GM12878 (cell line): ENCODE data around the gene RANBP9. TPM values are rescaled to one million over a fixed set of nuclear protein-coding genes. Genes with fewer than 3 reads are reported as not detected.

Source experiments
- ATAC-seq: fragments of 200-7000 bp; cut with Tn5 transposase; 3 replicates; pipeline ENCODE4 v1.9.1; 2020; ENCODE audit warnings: mild to moderate bottlenecking, moderate library complexity
- BruUV-seq: library from RNA; stranded (reverse); fragments of 400-500 nt; replicated peaks from 2 replicates; lab custom pipeline; 2021; lab: Mats Ljungman, UMichigan
- CTCF ChIA-PET: fragments of 300-600 bp; sonication (Branson Sonifier 250); formaldehyde crosslinking; extraction: SDS; loops from one replicate; lab custom pipeline; 2021; ENCODE audit warnings: inconsistent platforms; lab: Yijun Ruan, JAX
- POLR2A ChIA-PET: fragments of 350-600 bp; formaldehyde crosslinking; extraction: SDS; loops from one replicate; lab custom pipeline; 2021; ENCODE audit warnings: inconsistent platforms; lab: Charles Lee
- RAD21 ChIA-PET: fragments of 300-600 bp; sonication (Branson Sonifier 250); formaldehyde crosslinking; loops from one replicate; lab custom pipeline; 2023; ENCODE audit warnings: antibody characterized with exemption; ENCODE audit not compliant: unreplicated experiment; lab: Charles Lee
- SMC1A ChIA-PET: fragments of 300-600 bp; sonication (Branson Sonifier 250); formaldehyde crosslinking; loops from one replicate; lab custom pipeline; 2023; ENCODE audit not compliant: unreplicated experiment, uncharacterized antibody; lab: Charles Lee
- DNase-seq: peaks from one replicate; pipeline ENCODE4 v3.0.0-alpha.2; 2011; ENCODE audit warnings: low read depth, low spot score
- FAIRE-seq: peaks from 3 replicates; lab custom pipeline; 2011; peaks lifted over from hg19 to GRCh38; lab: Jason Lieb, UNC
- H2AFZ ChIP-seq: 2 replicates; pipeline ENCODE4 v1.6.0; 2011; ENCODE audit warnings: low read depth, low read length, control low read depth; ENCODE audit not compliant: control insufficient read depth
- H3K27ac ChIP-seq: 2 replicates; pipeline ENCODE4 v1.5.1; 2011; ENCODE audit warnings: control low read depth; ENCODE audit not compliant: control insufficient read depth, insufficient read depth
- H3K27me3 ChIP-seq, 2 experiments: replicated peaks in 1 of 2; 2 replicates each; pipeline versions ENCODE4 v1.6.0 to v1.6.1; 2011; ENCODE audit warnings: low read length in 1 of 2; ENCODE audit not compliant: control insufficient read depth in 2 of 2, insufficient read depth in 2 of 2
- H3K36me3 ChIP-seq, 2 experiments: 2 replicates each; pipeline ENCODE4 v1.5.1; 2011; ENCODE audit warnings: low read length in 1 of 2; ENCODE audit not compliant: control insufficient read depth in 2 of 2, insufficient read depth in 2 of 2
- H3K4me1 ChIP-seq: 2 replicates; pipeline ENCODE4 v1.6.1; 2011; ENCODE audit warnings: mild to moderate bottlenecking, low read length, moderate library complexity, mixed read lengths; ENCODE audit not compliant: control insufficient read depth, insufficient read depth
- H3K4me2 ChIP-seq: 2 replicates; pipeline ENCODE4 v1.6.0; 2011; ENCODE audit warnings: control low read depth; ENCODE audit not compliant: control insufficient read depth, insufficient read depth
- H3K4me3 ChIP-seq: fragments of 200-600 bp; sonication (generic); 2 replicates; pipeline ENCODE4 v1.5.1; 2016
- H3K79me2 ChIP-seq: 2 replicates; pipeline ENCODE4 v1.6.0; 2011; ENCODE audit warnings: low read length; ENCODE audit not compliant: control insufficient read depth, insufficient read depth
- H3K9ac ChIP-seq: 2 replicates; pipeline ENCODE4 v1.8.0; 2011; ENCODE audit warnings: low read length, control low read depth, mixed read lengths; ENCODE audit not compliant: control insufficient read depth, insufficient read depth
- H3K9me3 ChIP-seq: replicated peaks from 3 replicates; pipeline ENCODE4 v1.5.1; 2011; ENCODE audit warnings: mild to moderate bottlenecking, low read length; ENCODE audit not compliant: control insufficient read depth, insufficient read depth
- H4K20me1 ChIP-seq: 2 replicates; pipeline ENCODE4 v1.6.0; 2011; ENCODE audit not compliant: control insufficient read depth, insufficient read depth
- ATF7 ChIP-seq: fragments of 450-650 bp; IDR thresholded peaks from 2 replicates; pipeline ENCODE4 v1.6.1; 2016; ENCODE audit warnings: low read depth, mild to moderate bottlenecking
- BCLAF1 ChIP-seq: fragments of 450-650 bp; IDR thresholded peaks from 2 replicates; pipeline ENCODE4 v1.6.1; 2017; ENCODE audit warnings: antibody characterized with exemption, mild to moderate bottlenecking, moderate library complexity
- GABPA ChIP-seq: IDR thresholded peaks from 2 replicates; pipeline ENCODE4 v1.6.1; 2014; ENCODE audit warnings: antibody characterized with exemption, low read depth, mild to moderate bottlenecking, inconsistent platforms
- IKZF1 ChIP-seq: fragments of 450-650 bp; conservative IDR thresholded peaks from 2 replicates; pipeline ENCODE4 v1.6.1; 2017; ENCODE audit warnings: antibody characterized with exemption, mild to moderate bottlenecking
- PAX5 ChIP-seq: IDR thresholded peaks from 2 replicates; pipeline ENCODE4 v1.6.1; 2011; ENCODE audit warnings: low read depth, low read length, borderline replicate concordance
- PML ChIP-seq: IDR thresholded peaks from 2 replicates; pipeline ENCODE4 v1.6.1; 2012; ENCODE audit warnings: low read length, inconsistent platforms
- POLR2AphosphoS2 ChIP-seq: IDR thresholded peaks from 2 replicates; pipeline ENCODE4 v1.6.1; 2011; ENCODE audit warnings: low read depth, mild to moderate bottlenecking, low read length, improper control_type of control experiment, moderate library complexity
- RAD21 ChIP-seq: IDR thresholded peaks from 2 replicates; pipeline ENCODE4 v1.6.1; 2011; ENCODE audit warnings: mild to moderate bottlenecking, low read depth, low read length, moderate library complexity; ENCODE audit not compliant: insufficient read depth
- RUNX3 ChIP-seq: IDR thresholded peaks from 2 replicates; pipeline ENCODE4 v1.6.1; 2012; ENCODE audit warnings: low read length, inconsistent platforms
- SMAD1 ChIP-seq: fragments of 450-650 bp; IDR thresholded peaks from 2 replicates; pipeline ENCODE4 v1.6.1; 2018; ENCODE audit warnings: mild to moderate bottlenecking, low read depth; ENCODE audit not compliant: partially characterized antibody
- SMC3 ChIP-seq: IDR thresholded peaks from 2 replicates; pipeline ENCODE4 v1.6.1; 2011; ENCODE audit warnings: low read length, improper control_type of control experiment, borderline replicate concordance
- SP1 ChIP-seq: IDR thresholded peaks from one replicate; pipeline ENCODE4 v1.6.1; 2011; ENCODE audit warnings: low read depth, low read length
- SRF ChIP-seq, 2 experiments: IDR thresholded peaks; 2 replicates each; pipeline ENCODE4 v1.6.1; 2011; ENCODE audit warnings: low read depth in 2 of 2, low read length in 2 of 2, mild to moderate bottlenecking in 1 of 2, moderate library complexity in 1 of 2
- WGBS: methylation state at CpG from one replicate; pipeline ENCODE4 v1.1.6; 2016; ENCODE audit warnings: low lambda C conversion rate; ENCODE audit not compliant: insufficient replicate concordance, insufficient coverage; ENCODE audit errors: missing lambda C conversion rate; 5-methylcytosine and 5-hydroxymethylcytosine counted together
- in situ Hi-C: fragments of 300-500 bp; cut with MboI; formaldehyde crosslinking; loops from 9 replicates; pipeline ENCODE4 v1.14.3; 2018; ENCODE audit warnings: mixed read lengths
- intact Hi-C: fragments of 100-400 bp; cut with micrococcal nuclease; formaldehyde crosslinking; loops from one replicate; pipeline ENCODE4 v1.14.2; 2022; ENCODE audit not compliant: unreplicated experiment
- polyA plus RNA-seq, 11 experiments: library from polyadenylated mRNA; depleted of rRNA in 4 of 11; unstranded in 6 of 11; stranded (reverse) in 5 of 11; fragments of >200 nt; fragmentation: Nextera tagmentation in 4 of 11; fragmentation: Illumina TruSeq in 1 of 11; extraction: Ambion mirVana in 4 of 11; extraction: Trizol in 1 of 11; gene quantifications; 1 replicate in 1 of 11; 2 replicates in 10 of 11; pipeline versions ENCODE4 v1.2.1 to v1.2.3, GENCODE V29; 2011 to 2016; ENCODE audit warnings: inconsistent platforms in 2 of 11, missing spikeins in 2 of 11, low read depth in 1 of 11
- total RNA-seq, 4 experiments: library from RNA; depleted of rRNA in 3 of 4; stranded (reverse); fragments of >200 nt in 3 of 4; fragmentation: Illumina TruSeq in 1 of 4; extraction: Trizol in 1 of 4; gene quantifications; 2 replicates each; pipeline versions ENCODE4 v1.2.1 to v1.2.3, GENCODE V29; 2013 to 2021
- TF ChIP-seq, protein P1 (sequence below), 3 experiments: IDR thresholded peaks in 2 of 3; conservative IDR thresholded peaks in 1 of 3; 2 replicates each; pipeline ENCODE4 v1.5.1; 2011; ENCODE audit warnings: low read depth in 3 of 3, low read length in 3 of 3, mild to moderate bottlenecking in 3 of 3, control low read depth in 2 of 3, moderate library complexity in 2 of 3, inconsistent platforms in 1 of 3, mixed read lengths in 1 of 3; ENCODE audit not compliant: control insufficient read depth in 2 of 3, insufficient read depth in 1 of 3; ENCODE audit errors: extremely low read depth in 1 of 3

Gene RANBP9
- total and polyA plus RNA-seq, 10 of the 15 experiments (the other 5 are each of a cell fraction or from before 2014, with no cell fraction given), result 3.7 to 43.1 (median 16.2) TPM

- Histone ChIP-seq H3K36me3 (no peaks in the 10 kb centered on the region), H3K4me3 (peak overlapping the region; percentile 93; the same call in 1 of the 2 replicates), H3K9me3 (no peaks in the 10 kb centered on the region), H3K4me1 (peaks cover 4% of the 10 kb centered on the region), H3K4me2 (peak overlapping the region; percentile 91), H3K27me3 (no peaks in the 10 kb centered on the region), H3K9ac (peak overlapping the region; percentile 92), H4K20me1 (no peaks in the 10 kb centered on the region), H3K27ac (peak overlapping the region; percentile 96; the same call in 1 of the 2 replicates), H3K79me2 (peaks cover 8% of the 10 kb centered on the region), H2AFZ (peak overlapping the region; percentile 93; the same call in 1 of the 2 replicates)
- ChIA-PET POLR2A (interaction anchor here (0.5 to 2.3 kb wide), 11 partner anchors 39 to 238 kb away, joined by 4 to 11 read pairs (median 6); partner anchors contain the start of genes GFOD1 and NOL7), SMC1A (interaction anchor here (0.6 to 3.1 kb wide), 34 partner anchors 12 to 380 kb away, joined by 3 to 30 read pairs (median 5); partner anchors contain the start of gene NOL7), RAD21 (interaction anchor here (0.5 to 3.1 kb wide), 41 partner anchors 12 to 381 kb away, joined by 3 to 42 read pairs (median 5); partner anchors contain the start of genes GFOD1, NOL7 and TBC1D7), CTCF (interaction anchor here (0.5 to 3.7 kb wide), 55 partner anchors 9 to 663 kb away, joined by 3 to 52 read pairs (median 6); partner anchors contain the start of genes GFOD1, MCUR1, NOL7 and TBC1D7)
- intact Hi-C loops, result loop anchor here (1.0 to 2.0 kb wide), 5 partner anchors 39 to 193 kb away; partner anchors contain the start of genes GFOD1 and NOL7
- 33% methylated on average over 3 of the region's 3 CpGs for WGBS
- ATAC-seq (no peak), DNase-seq (no peak), FAIRE-seq (no peak)
- in situ Hi-C loops, result no loop called here
- no TSS peak for BruUV-seq
- no peak for TF ChIP-seq GABPA
- TF ChIP-seq SMAD1, result no peak
- no peak for TF ChIP-seq SRF (IDR thresholded peaks at IDR 0.05; ENCODE audit: low read depth in 2 of 2, low read length in 2 of 2)
- 0 out of 2 replicates have a peak, but pooled peaks have one; percentile 1 for TF ChIP-seq ATF7
- TF ChIP-seq RAD21, result peak; percentile 45
- TF ChIP-seq PAX5, result no peak
- TF ChIP-seq POLR2AphosphoS2, result no peak
- TF ChIP-seq SP1, result no peak
- no peak for TF ChIP-seq BCLAF1
- TF ChIP-seq IKZF1, result no peak
- TF ChIP-seq SMC3, result peak; percentile 52; the same call in 1 of the 2 replicates
- TF ChIP-seq RUNX3, result no peak
- 0 out of 2 replicates have a peak, but pooled peaks have one; percentile 12 for TF ChIP-seq PML
- TF ChIP-seq, protein P1, sequence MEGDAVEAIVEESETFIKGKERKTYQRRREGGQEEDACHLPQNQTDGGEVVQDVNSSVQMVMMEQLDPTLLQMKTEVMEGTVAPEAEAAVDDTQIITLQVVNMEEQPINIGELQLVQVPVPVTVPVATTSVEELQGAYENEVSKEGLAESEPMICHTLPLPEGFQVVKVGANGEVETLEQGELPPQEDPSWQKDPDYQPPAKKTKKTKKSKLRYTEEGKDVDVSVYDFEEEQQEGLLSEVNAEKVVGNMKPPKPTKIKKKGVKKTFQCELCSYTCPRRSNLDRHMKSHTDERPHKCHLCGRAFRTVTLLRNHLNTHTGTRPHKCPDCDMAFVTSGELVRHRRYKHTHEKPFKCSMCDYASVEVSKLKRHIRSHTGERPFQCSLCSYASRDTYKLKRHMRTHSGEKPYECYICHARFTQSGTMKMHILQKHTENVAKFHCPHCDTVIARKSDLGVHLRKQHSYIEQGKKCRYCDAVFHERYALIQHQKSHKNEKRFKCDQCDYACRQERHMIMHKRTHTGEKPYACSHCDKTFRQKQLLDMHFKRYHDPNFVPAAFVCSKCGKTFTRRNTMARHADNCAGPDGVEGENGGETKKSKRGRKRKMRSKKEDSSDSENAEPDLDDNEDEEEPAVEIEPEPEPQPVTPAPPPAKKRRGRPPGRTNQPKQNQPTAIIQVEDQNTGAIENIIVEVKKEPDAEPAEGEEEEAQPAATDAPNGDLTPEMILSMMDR (IDR thresholded peaks at IDR 0.05 in 2 of 3, conservative IDR thresholded peaks at IDR 0.05 in 1 of 3; ENCODE audit: control insufficient read depth in 2 of 3, extremely low read depth in 1 of 3, insufficient read depth in 1 of 3, low read depth in 3 of 3, low read length in 3 of 3), result peak; percentile 68 to 72 (median 70); a peak in 5 of 6 replicates
These were observed 136.3 kb downstream of the RANBP9 start for GRCh38 chr6:13575377-13575775.
